Motor neuron (in vitro differentiated cells): ENCODE results near the gene M1AP. TPM values are rescaled to one million over a fixed set of nuclear protein-coding genes. Genes with fewer than 3 reads are reported as not detected.

Source experiments
- ATAC-seq, 8 experiments: fragments of 200-7000 bp; cut with Tn5 transposase; replicated peaks in 6 of 8; 2 replicates each; pipeline ENCODE4 v1.8.0; 2021; ENCODE audit warnings: mild to moderate bottlenecking in 8 of 8, moderate library complexity in 8 of 8
- H3K27ac ChIP-seq, 2 donors: fragments of 250-450 bp; sonication (Bioruptor Pico); 2 replicates each; pipeline ENCODE4 v1.9.0; 2021; ENCODE audit warnings: antibody characterized with exemption in 2 of 2, mild to moderate bottlenecking in 2 of 2, moderate library complexity in 1 of 2
- H3K4me1 ChIP-seq, 2 donors: fragments of 250-450 bp; sonication (Bioruptor Pico); replicated peaks in 1 of 2; 2 replicates each; pipeline ENCODE4 v1.6.1; 2021; ENCODE audit warnings: antibody characterized with exemption in 2 of 2, mild to moderate bottlenecking in 2 of 2, moderate library complexity in 1 of 2
- H3K4me3 ChIP-seq, 5 donors: fragments of 250-450 bp; sonication (Bioruptor Pico); 2 replicates each; pipeline ENCODE4 v1.9.0; 2021; ENCODE audit warnings: antibody characterized with exemption in 5 of 5, mild to moderate bottlenecking in 5 of 5, moderate library complexity in 4 of 5
- WGBS, 10 experiments: fragments of 450-650 bp; shearing (Covaris generic); methylation state at CpG; one replicate each; pipeline ENCODE4 v1.0.0; 2022; 5-methylcytosine and 5-hydroxymethylcytosine counted together
- in situ Hi-C, 9 experiments: fragments of 400-800 bp; cut with MboI; loops; one replicate each; pipeline ENCODE4 v1.15.0; 2021; ENCODE audit warnings: low sequenced_read_pairs in 9 of 9, low pct_unique_long_range_greater_than_20kb in 2 of 9; ENCODE audit not compliant: unreplicated experiment in 9 of 9
- total RNA-seq, 8 experiments: library from RNA; unstranded; fragments of 300-600 nt; gene quantifications; 2 replicates each; pipeline versions ENCODE4 v1.2.3 to v1.2.4, GENCODE V29; 2022

M1AP gene
- total RNA-seq, 8 experiments from 2014 or later, result 0.08 to 0.50 (median 0.22) TPM; not detected in 3

GRCh38 chr2:74676331-74676730 is 28.2 kb upstream of the M1AP start:
- no peaks in the 10 kb centered on the region for H3K4me1 ChIP-seq
- H3K27ac ChIP-seq, result no peak overlapping the region
- no peak overlapping the region for H3K4me3 ChIP-seq
- no peak for ATAC-seq
- in situ Hi-C loops, result loop anchor here in 1 of 9 experiments (25.0 kb wide), 1 partner anchor 961 kb away; the partner anchor contains the start of gene MRPL19
- 49 to 100% (median 82%) methylated on average over 1 to 4 of the region's 4 CpGs; no CpG with 5 or more reads in 2 of the 10 experiments for WGBS, 10 experiments

DNA sequence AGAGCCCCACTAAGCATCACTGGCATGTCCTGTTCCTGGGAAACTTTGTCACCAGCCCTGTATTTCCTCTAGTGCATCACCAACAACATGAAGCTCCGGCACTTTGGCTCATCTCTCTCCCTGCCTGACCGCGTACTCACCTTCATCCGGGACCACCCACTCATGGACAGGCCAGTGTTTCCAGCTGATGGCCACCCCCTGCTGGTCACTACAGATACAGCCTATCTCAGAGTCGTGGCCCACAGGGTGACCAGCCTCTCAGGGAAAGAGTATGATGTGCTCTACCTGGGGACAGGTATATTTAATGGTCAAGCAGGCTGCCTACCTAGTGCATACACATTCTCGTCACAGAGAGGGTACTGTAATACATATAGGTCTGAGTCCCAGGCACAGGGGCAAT is 27.0 kb upstream of the M1AP start:
- in situ Hi-C loops, result loop anchor here in 1 of 9 experiments (25.0 kb wide), 1 partner anchor 962 kb away; the partner anchor contains the start of gene MRPL19
- no peak for ATAC-seq
- Histone ChIP-seq H3K4me1 (no peaks in the 10 kb centered on the region), H3K27ac (no peak overlapping the region), H3K4me3 (no peak overlapping the region)
- 33 to 100% (median 88%) methylated on average over 1 to 4 of the region's 6 CpGs; no CpG with 5 or more reads in 4 of the 10 experiments for WGBS, 10 experiments

DNA sequence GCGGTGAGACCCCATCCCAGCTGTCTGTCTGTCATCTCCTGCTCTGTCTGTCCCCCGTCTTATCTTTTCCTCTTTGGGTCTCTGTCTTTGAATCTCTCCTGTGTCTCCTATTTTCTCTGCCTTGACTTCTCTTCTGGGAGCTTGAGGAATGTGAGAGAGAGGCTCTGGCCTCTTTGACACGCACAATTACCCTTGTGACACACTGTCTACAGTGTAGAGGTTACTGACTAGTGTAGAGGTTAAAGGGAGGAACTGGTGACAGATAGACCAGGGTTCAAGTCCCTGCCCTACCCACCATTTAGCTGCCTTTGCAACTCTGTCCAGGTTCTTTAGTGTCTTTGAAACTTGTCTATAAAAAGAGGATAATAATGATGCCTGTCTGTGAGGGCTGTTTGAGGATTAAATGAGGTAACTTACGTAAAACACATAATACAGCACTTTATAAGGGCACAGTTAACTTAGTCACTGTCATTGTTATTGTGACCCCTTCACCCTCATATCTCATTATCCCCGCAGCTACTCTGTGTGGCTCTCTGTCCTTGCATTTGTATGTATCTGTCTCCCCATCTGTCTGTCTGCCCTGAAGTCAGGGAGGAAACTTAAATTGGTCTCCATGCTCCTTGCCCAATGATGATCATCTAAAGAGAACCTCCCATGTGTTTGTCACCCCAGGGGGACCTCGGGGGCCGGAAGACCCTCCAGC is 25.8 kb upstream of the M1AP start:
- no peak for ATAC-seq
- H3K4me1 ChIP-seq, result no peaks in the 10 kb centered on the region
- WGBS, 10 experiments, result 17 to 100% (median 59%) methylated on average over 1 to 4 of the region's 7 CpGs; no CpG with 5 or more reads in 3 of the 10 experiments
- H3K4me3 ChIP-seq, result no peak overlapping the region
- in situ Hi-C loops, result no loop called here
- H3K27ac ChIP-seq, result no peak overlapping the region

DNA sequence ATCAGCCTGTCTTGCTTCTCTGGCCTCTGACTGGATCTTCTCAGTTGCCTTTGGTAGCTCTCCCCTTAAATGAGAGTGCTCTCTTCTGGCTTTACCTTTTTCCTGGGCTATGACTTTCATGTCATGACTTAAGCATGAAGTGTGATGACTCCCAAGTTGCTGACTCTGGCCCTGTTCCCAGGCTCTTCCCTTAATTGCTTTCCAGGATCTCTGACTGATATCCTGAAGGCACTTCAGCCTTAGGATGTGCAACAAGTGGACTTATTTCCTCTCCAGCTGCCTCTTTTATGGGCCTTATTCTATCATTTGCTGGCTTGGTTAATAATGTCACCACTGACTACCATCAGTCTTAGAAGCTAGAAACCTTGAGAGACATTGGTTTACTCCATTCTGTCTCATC is 23.3 kb upstream of the M1AP start:
- ATAC-seq, result no peak
- H3K4me1 ChIP-seq, result no peaks in the 10 kb centered on the region
- in situ Hi-C loops, result no loop called here
- no peak overlapping the region for H3K4me3 ChIP-seq
- H3K27ac ChIP-seq, result no peak overlapping the region

- Histone ChIP-seq H3K4me1 (no peaks in the 10 kb centered on the region), H3K27ac (no peak overlapping the region), H3K4me3 (no peak overlapping the region)
- in situ Hi-C loops, result no loop called here
- no peak for ATAC-seq
- 43 to 95% (median 81%) methylated on average over 1 to 7 of the region's 7 CpGs; no CpG with 5 or more reads in 2 of the 10 experiments for WGBS, 10 experiments
Measured at GRCh38 chr2:74670263-74670662, 22.1 kb upstream of the M1AP start.

DNA sequence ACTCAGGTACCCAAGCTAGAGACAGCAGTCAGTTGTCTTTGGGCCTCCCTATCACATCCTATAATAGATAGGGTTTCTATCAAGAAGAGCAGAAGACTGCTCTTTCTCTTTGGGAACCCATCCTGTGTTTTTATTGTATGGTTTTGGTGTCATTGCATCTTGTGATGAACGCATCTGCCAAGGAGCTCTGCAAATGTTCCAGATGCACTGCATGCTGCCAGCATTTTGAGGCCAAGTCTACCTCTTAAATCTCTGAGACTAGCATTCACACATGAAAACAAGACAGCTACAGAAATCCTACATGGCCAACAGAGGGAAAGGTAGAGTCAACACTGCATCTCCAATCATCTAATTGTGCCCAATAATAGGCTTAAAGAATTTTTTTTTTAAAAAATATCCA is 20.0 kb upstream of the M1AP start:
- 40 to 100% (median 88%) methylated on average over 1 of the region's 1 CpG; no CpG with 5 or more reads in 7 of the 10 experiments for WGBS, 10 experiments
- no peaks in the 10 kb centered on the region for H3K4me1 ChIP-seq
- ATAC-seq, result no peak
- in situ Hi-C loops, result no loop called here
- no peak overlapping the region for H3K4me3 ChIP-seq
- H3K27ac ChIP-seq, result no peak overlapping the region

GRCh38 chr2:74659462-74659861 is 11.3 kb upstream of the M1AP start:
- Histone ChIP-seq H3K4me3 (no peak overlapping the region), H3K4me1 (peaks cover 0 to 5% of the 10 kb centered on the region in 2 donors), H3K27ac (no peak overlapping the region)
- 43 to 80% (median 58%) methylated on average over 1 to 2 of the region's 2 CpGs; no CpG with 5 or more reads in 4 of the 10 experiments for WGBS, 10 experiments
- ATAC-seq, result no peak
- in situ Hi-C loops, result no loop called here

- ATAC-seq, result peak in 2 of 8 experiments; percentile 3
- Histone ChIP-seq H3K27ac (no peak overlapping the region), H3K4me1 (peaks cover under 1 to 5% of the 10 kb centered on the region in 2 donors), H3K4me3 (no peak overlapping the region)
- in situ Hi-C loops, result no loop called here
- 20 to 100% (median 100%) methylated on average over 1 to 2 of the region's 2 CpGs; no CpG with 5 or more reads in 1 of the 10 experiments for WGBS, 10 experiments
Measured at GRCh38 chr2:74658516-74658915, 10.4 kb upstream of the M1AP start.

DNA sequence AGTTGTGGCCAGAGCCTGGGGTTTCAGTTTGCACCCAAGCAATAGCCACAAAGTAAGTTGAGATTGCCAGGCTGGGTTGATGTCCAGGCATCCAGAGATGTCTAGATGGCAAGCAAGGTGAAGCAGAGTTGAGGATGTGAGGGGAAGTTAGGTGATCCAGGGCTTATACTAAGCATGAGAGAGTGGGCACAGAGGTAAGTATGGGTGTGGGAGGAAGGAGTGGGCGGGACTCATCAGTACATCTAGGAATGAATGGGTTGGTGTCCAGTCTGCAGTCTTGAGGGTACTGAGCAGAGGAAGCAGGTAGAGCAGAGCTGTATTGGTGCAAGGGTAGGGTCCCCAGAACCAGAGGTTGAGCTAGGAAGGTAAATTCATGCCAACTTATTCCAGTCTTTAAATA is 7.4 kb upstream of the M1AP start:
- H3K27ac ChIP-seq, result no peak overlapping the region
- ATAC-seq, result no peak
- H3K4me3 ChIP-seq, result no peak overlapping the region
- 80 to 100% (median 100%) methylated on average over 1 of the region's 1 CpG; no CpG with 5 or more reads in 4 of the 10 experiments for WGBS, 10 experiments
- H3K4me1 ChIP-seq, result peaks cover 2 to 5% of the 10 kb centered on the region in 2 donors
- in situ Hi-C loops, result no loop called here

DNA sequence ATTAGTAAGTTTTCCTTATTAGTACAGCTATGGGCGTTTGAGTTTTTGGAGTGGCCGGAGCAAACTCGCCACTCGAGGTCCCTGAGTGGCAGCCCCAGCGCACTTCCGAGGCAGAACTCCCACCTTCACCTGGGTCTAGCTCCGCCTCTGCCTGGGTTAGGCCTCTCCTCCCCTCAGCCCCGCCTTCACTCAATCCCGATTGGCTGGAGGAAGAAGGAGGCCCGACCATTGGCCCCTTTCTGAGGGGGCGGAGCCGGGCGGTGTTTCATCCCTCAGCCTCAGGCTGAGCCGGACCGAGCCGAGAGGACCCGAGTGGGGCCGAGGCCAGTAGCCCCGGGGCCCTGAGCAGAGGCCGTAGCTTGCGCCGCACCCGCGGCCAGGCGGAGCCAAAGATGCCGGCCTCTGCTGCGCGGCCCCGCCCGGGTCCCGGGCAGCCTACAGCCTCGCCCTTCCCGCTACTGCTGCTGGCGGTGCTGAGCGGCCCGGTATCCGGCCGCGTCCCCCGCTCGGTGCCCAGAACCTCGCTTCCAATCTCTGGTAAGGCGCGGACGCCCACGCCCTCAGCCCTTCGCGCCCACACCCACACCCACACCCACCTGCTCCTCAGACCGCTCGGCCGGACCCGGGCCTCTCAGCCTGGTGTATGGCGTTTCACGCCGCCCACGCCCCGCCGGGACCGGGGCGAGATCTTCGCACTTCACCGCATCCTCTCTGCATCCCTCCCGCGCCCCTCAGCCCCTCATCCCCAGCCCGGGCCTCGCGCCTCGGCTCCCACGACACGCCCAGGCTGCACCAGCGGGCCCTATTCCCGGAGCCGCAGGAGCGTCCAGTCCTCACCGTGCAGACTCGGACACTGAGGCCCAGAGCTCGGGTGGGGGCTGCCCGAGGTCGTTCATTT is 6.1 kb upstream of the M1AP start, which contains the start of gene SEMA4F:
Gene SEMA4F, plus strand, starts transcription at position 263 of the 898 bp plus-strand sequence. Its CDS starts 130 bp downstream, at position 393.
- Histone ChIP-seq H3K4me1 (peaks cover 2 to 5% of the 10 kb centered on the region in 2 donors), H3K4me3 (peak within 1 kb of the TSS; percentile 63 to 90 (median 84)), H3K27ac (peak within 1 kb of the TSS; percentile 39 to 51)
- in situ Hi-C loops, result no loop called here
- 0 to 14% (median 0%) methylated on average over 1 to 14 of the region's 79 CpGs; no CpG with 5 or more reads in 2 of the 10 experiments for WGBS, 10 experiments
- ATAC-seq, result peak; percentile 93 to 99 (median 99)

GRCh38 chr2:74653589-74653984 is 5.5 kb upstream of the M1AP start:
- no peak overlapping the region for H3K27ac ChIP-seq
- ATAC-seq, result peak; percentile 13 to 30 (median 22)
- in situ Hi-C loops, result no loop called here
- H3K4me3 ChIP-seq, result peak overlapping the region; percentile 63 to 90 (median 84)
- H3K4me1 ChIP-seq, result peaks cover 2 to 5% of the 10 kb centered on the region in 2 donors
- WGBS, 10 experiments, result 0 to 42% (median 8%) methylated on average over 1 to 14 of the region's 15 CpGs; no CpG with 5 or more reads in 2 of the 10 experiments

GRCh38 chr2:74646834-74647482 is 1.2 kb downstream of the M1AP start:
- peaks cover 0 to 4% of the 10 kb centered on the region in 2 donors for H3K4me1 ChIP-seq
- ATAC-seq, result no peak
- H3K4me3 ChIP-seq, result no peak overlapping the region
- in situ Hi-C loops, result no loop called here
- no peak overlapping the region for H3K27ac ChIP-seq
- 81 to 96% (median 86%) methylated on average over 1 to 12 of the region's 13 CpGs; no CpG with 5 or more reads in 1 of the 10 experiments for WGBS, 10 experiments
